Peyer's patch (tissue), 4 donors: ENCODE measurements around the gene FCMR. TPM values are rescaled to one million over a fixed set of nuclear protein-coding genes. Genes with fewer than 3 reads are reported as not detected.

Experiments used
- DNase-seq, 3 donors: peaks; one replicate each; pipeline ENCODE4 v3.0.0-alpha.2; 2017 to 2019
- H3K27ac ChIP-seq, 4 donors: fragments of 200-600 bp; sonication (generic); one replicate each; pipeline ENCODE4 v1.5.1; 2016 to 2019
- H3K27me3 ChIP-seq, 2 donors: fragments of 200-600 bp; sonication (generic); one replicate each; pipeline ENCODE4 v1.5.1; 2019
- H3K36me3 ChIP-seq, 3 donors: fragments of 200-600 bp; sonication (generic); one replicate each; pipeline ENCODE4 v1.5.1; 2016 to 2019
- H3K4me1 ChIP-seq, 4 donors: fragments of 200-600 bp; sonication (generic); one replicate each; pipeline ENCODE4 v1.5.1; 2016 to 2019
- H3K4me3 ChIP-seq, 4 donors: fragments of 200-600 bp; sonication (generic); 1 replicate in 3 of 4; 2 replicates in 1 of 4; pipeline ENCODE4 v1.5.1; 2016 to 2019; ENCODE audit warnings: mild to moderate bottlenecking in 1 of 4
- H3K9me3 ChIP-seq, 4 donors: fragments of 200-600 bp; sonication (generic); one replicate each; pipeline ENCODE4 v1.5.1; 2016 to 2019; ENCODE audit warnings: mild to moderate bottlenecking in 1 of 4
- POLR2A ChIP-seq, 2 donors: fragments of 450-650 bp; IDR thresholded peaks; one replicate each; pipeline ENCODE4 v1.5.1; 2017; ENCODE audit warnings: antibody characterized with exemption in 2 of 2, mild to moderate bottlenecking in 2 of 2, moderate library complexity in 2 of 2
- total RNA-seq, 4 donors: library from RNA; depleted of rRNA; stranded (reverse); fragments of >200 nt; gene quantifications; one replicate each; pipeline ENCODE4 v1.1.0, GENCODE V29; 2016
- TF ChIP-seq, protein P1 (sequence below), 6 experiments: fragments of 450-650 bp in 4 of 6; fragments of 200-600 bp in 2 of 6; sonication (generic) in 1 of 6; IDR thresholded peaks; one replicate each; pipeline ENCODE4 v1.5.1; 2017 to 2019; ENCODE audit warnings: antibody characterized with exemption in 6 of 6, mild to moderate bottlenecking in 3 of 6, moderate library complexity in 1 of 6

Gene FCMR
- total RNA-seq, 4 donors from 2014 or later: 7.4 to 248 (median 8.6) TPM

GRCh38 chr1:206902702-206903101 is 19.0 kb downstream of the FCMR start:
- TF ChIP-seq POLR2A (IDR thresholded peaks at IDR 0.05): no peak
- TF ChIP-seq, protein P1, sequence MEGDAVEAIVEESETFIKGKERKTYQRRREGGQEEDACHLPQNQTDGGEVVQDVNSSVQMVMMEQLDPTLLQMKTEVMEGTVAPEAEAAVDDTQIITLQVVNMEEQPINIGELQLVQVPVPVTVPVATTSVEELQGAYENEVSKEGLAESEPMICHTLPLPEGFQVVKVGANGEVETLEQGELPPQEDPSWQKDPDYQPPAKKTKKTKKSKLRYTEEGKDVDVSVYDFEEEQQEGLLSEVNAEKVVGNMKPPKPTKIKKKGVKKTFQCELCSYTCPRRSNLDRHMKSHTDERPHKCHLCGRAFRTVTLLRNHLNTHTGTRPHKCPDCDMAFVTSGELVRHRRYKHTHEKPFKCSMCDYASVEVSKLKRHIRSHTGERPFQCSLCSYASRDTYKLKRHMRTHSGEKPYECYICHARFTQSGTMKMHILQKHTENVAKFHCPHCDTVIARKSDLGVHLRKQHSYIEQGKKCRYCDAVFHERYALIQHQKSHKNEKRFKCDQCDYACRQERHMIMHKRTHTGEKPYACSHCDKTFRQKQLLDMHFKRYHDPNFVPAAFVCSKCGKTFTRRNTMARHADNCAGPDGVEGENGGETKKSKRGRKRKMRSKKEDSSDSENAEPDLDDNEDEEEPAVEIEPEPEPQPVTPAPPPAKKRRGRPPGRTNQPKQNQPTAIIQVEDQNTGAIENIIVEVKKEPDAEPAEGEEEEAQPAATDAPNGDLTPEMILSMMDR (IDR thresholded peaks at IDR 0.05): no peak
- no peak for DNase-seq
- no peaks in the 10 kb centered on the region for H3K36me3 ChIP-seq
- H3K27ac ChIP-seq: no peak overlapping the region
- H3K4me1 ChIP-seq: peaks cover 0 to 14% (median 1%) of the 10 kb centered on the region in 4 donors
- H3K4me3 ChIP-seq: no peak overlapping the region
- no peaks in the 10 kb centered on the region for H3K27me3 ChIP-seq
- H3K9me3 ChIP-seq: no peaks in the 10 kb centered on the region

- Histone ChIP-seq H3K4me3 (no peak overlapping the region), H3K36me3 (no peaks in the 10 kb centered on the region), H3K4me1 (peaks cover 0 to 8% (median 0%) of the 10 kb centered on the region in 4 donors), H3K9me3 (no peaks in the 10 kb centered on the region), H3K27me3 (no peaks in the 10 kb centered on the region), H3K27ac (no peak overlapping the region)
- TF ChIP-seq POLR2A (IDR thresholded peaks at IDR 0.05): no peak
- TF ChIP-seq, protein P1 (IDR thresholded peaks at IDR 0.05): no peak
- no peak for DNase-seq
Measured at GRCh38 chr1:206901944-206902343, 19.8 kb downstream of the FCMR start.

GRCh38 chr1:206900149-206900548 is 21.6 kb downstream of the FCMR start:
- Histone ChIP-seq H3K27me3 (no peaks in the 10 kb centered on the region), H3K9me3 (no peaks in the 10 kb centered on the region)
- DNase-seq: no peak

GRCh38 chr1:206899717-206900116 is 22.0 kb downstream of the FCMR start:
- no peak overlapping the region for H3K4me3 ChIP-seq
- H3K4me1 ChIP-seq: no peaks in the 10 kb centered on the region
- no peak for TF ChIP-seq POLR2A (IDR thresholded peaks at IDR 0.05)
- TF ChIP-seq, protein P1 (IDR thresholded peaks at IDR 0.05): no peak
- no peaks in the 10 kb centered on the region for H3K27me3 ChIP-seq
- no peak for DNase-seq
- no peaks in the 10 kb centered on the region for H3K9me3 ChIP-seq
- no peaks in the 10 kb centered on the region for H3K36me3 ChIP-seq
- no peak overlapping the region for H3K27ac ChIP-seq

More at GRCh38 chr1:206900149-206900548, 21.6 kb downstream of the FCMR start:
- Histone ChIP-seq H3K4me3 (no peak overlapping the region), H3K4me1 (peaks cover 0 to 2% (median 0%) of the 10 kb centered on the region in 4 donors), H3K27ac (no peak overlapping the region), H3K36me3 (no peaks in the 10 kb centered on the region)
- TF ChIP-seq POLR2A (IDR thresholded peaks at IDR 0.05): no peak
- TF ChIP-seq, protein P1 (IDR thresholded peaks at IDR 0.05): no peak

DNA sequence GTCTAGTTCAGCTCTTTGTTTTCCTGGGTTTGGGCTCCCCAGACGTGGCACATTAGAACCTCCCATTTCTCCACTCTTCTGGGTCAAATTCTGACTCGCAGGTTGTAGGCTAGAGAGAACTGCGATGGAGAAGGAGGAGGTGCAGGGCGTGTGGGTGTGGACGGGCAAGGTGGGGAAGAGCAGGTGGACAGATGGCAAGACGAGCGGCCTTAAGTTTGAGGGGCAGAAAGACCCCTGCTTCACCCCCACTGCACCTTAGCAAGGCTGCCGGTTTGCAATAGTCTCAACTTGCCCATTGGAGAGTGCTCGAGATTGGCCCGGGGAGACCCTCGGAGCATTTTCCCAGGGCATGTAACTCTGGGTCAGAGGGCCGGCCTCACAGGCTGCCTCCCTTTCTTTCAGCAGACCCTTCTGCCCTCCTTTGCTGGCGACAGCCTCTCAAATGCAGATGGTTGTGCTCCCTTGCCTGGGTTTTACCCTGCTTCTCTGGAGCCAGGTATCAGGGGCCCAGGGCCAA is 22.8 kb downstream of the FCMR start:
- no peaks in the 10 kb centered on the region for H3K4me1 ChIP-seq
- no peaks in the 10 kb centered on the region for H3K9me3 ChIP-seq
- H3K36me3 ChIP-seq: no peaks in the 10 kb centered on the region
- no peak overlapping the region for H3K27ac ChIP-seq
- H3K4me3 ChIP-seq: no peak overlapping the region
- H3K27me3 ChIP-seq: no peaks in the 10 kb centered on the region
- TF ChIP-seq, protein P1 (IDR thresholded peaks at IDR 0.05): no peak
- TF ChIP-seq POLR2A (IDR thresholded peaks at IDR 0.05): no peak
- no peak for DNase-seq
